Activated naive CD4-positive, alpha-beta T cell treated with anti-CD3 and anti-CD28 coated beads, Interleukin-2, amount 50 U/mL, for 24 hours (primary cell): ENCODE measurements around the gene DOCK8.
A peak's percentile ranks its signal among the peaks of the same experiment; 100 is the strongest.

Experiments used
- H3K27ac Mint-ChIP-seq: one replicate; pipeline ENCODE4 v1.8.0; 2021; ENCODE audit warnings: mild to moderate bottlenecking, mixed read lengths
- H3K27me3 Mint-ChIP-seq: one replicate; pipeline ENCODE4 v1.8.0; 2021; ENCODE audit warnings: mixed read lengths
- H3K36me3 Mint-ChIP-seq: one replicate; pipeline ENCODE4 v1.8.0; 2021; ENCODE audit warnings: mixed read lengths
- H3K4me1 Mint-ChIP-seq: one replicate; pipeline ENCODE4 v1.8.0; 2021; ENCODE audit warnings: mixed read lengths
- H3K4me3 Mint-ChIP-seq: one replicate; pipeline ENCODE4 v1.8.0; 2021; ENCODE audit warnings: mild to moderate bottlenecking, mixed read lengths
- H3K9me3 Mint-ChIP-seq: one replicate; pipeline ENCODE4 v1.8.0; 2021; ENCODE audit warnings: mixed read lengths

The DOCK8 gene

GRCh38 chr9:505741-506059, 291.0 kb downstream of the DOCK8 start:
- Mint-ChIP-seq H3K4me3 (peak overlapping the region; percentile 83), H3K27ac (peak overlapping the region; percentile 70), H3K9me3 (no peaks in the 10 kb centered on the region), H3K4me1 (peaks cover 55% of the 10 kb centered on the region), H3K27me3 (no peaks in the 10 kb centered on the region), H3K36me3 (peaks cover 5% of the 10 kb centered on the region)

GRCh38 chr9:506281-506680, 291.6 kb downstream of the DOCK8 start:
- peak overlapping the region; percentile 83 for H3K4me3 Mint-ChIP-seq
- H3K27ac Mint-ChIP-seq, result peak overlapping the region; percentile 70
- H3K9me3 Mint-ChIP-seq, result no peaks in the 10 kb centered on the region
- no peaks in the 10 kb centered on the region for H3K27me3 Mint-ChIP-seq
- H3K36me3 Mint-ChIP-seq, result peaks cover 5% of the 10 kb centered on the region
- H3K4me1 Mint-ChIP-seq, result peaks cover 55% of the 10 kb centered on the region

- H3K4me3 Mint-ChIP-seq, result no peak overlapping the region
- peaks cover 6% of the 10 kb centered on the region for H3K9me3 Mint-ChIP-seq
- no peaks in the 10 kb centered on the region for H3K27me3 Mint-ChIP-seq
- H3K27ac Mint-ChIP-seq, result peak overlapping the region; percentile 69
- H3K36me3 Mint-ChIP-seq, result peaks cover 7% of the 10 kb centered on the region
- H3K4me1 Mint-ChIP-seq, result peaks cover 68% of the 10 kb centered on the region
Observed at GRCh38 chr9:511861-512260, 297.2 kb downstream of the DOCK8 start.

- H3K4me1 Mint-ChIP-seq, result peaks cover 76% of the 10 kb centered on the region
- peaks cover 7% of the 10 kb centered on the region for H3K36me3 Mint-ChIP-seq
- H3K27me3 Mint-ChIP-seq, result no peaks in the 10 kb centered on the region
- peaks cover 6% of the 10 kb centered on the region for H3K9me3 Mint-ChIP-seq
- H3K27ac Mint-ChIP-seq, result peak overlapping the region; percentile 64
- no peak overlapping the region for H3K4me3 Mint-ChIP-seq
Observed at GRCh38 chr9:512555-513272, 298.0 kb downstream of the DOCK8 start.
